Measurements from ENCODE around the gene ZFP57. TPM values are rescaled to one million over a fixed set of nuclear protein-coding genes. Genes with fewer than 3 reads are reported as not detected.

Gene ZFP57
- total RNA-seq, 4 donors from 2014 or later = 0.16 TPM; not detected in 3

GRCh38 chr6:29633534-29633905, 47.4 kb downstream of the ZFP57 start:
- Histone ChIP-seq H3K27ac (peak overlapping the region; percentile 51 to 78 (median 76)), H3K4me3 (peak overlapping the region; percentile 60 to 79 (median 74)), H3K9me3 (no peaks in the 10 kb centered on the region), H3K27me3 (peaks cover 35 to 46% (median 35%) of the 10 kb centered on the region in 3 donors), H3K4me1 (peaks cover 4 to 11% of the 10 kb centered on the region in 2 donors), H3K36me3 (no peaks in the 10 kb centered on the region)
- intact Hi-C loops (cut with DNase I; ENCODE audit: low total_unique reads) = no loop called here
- peak in 1 of 2 donors; percentile 16 for ATAC-seq
- DNase-seq = no peak
- in situ Hi-C loops (cut with MboI; ENCODE audit: low sequenced_read_pairs in 4 of 4) = no loop called here
- TF ChIP-seq, protein P1, sequence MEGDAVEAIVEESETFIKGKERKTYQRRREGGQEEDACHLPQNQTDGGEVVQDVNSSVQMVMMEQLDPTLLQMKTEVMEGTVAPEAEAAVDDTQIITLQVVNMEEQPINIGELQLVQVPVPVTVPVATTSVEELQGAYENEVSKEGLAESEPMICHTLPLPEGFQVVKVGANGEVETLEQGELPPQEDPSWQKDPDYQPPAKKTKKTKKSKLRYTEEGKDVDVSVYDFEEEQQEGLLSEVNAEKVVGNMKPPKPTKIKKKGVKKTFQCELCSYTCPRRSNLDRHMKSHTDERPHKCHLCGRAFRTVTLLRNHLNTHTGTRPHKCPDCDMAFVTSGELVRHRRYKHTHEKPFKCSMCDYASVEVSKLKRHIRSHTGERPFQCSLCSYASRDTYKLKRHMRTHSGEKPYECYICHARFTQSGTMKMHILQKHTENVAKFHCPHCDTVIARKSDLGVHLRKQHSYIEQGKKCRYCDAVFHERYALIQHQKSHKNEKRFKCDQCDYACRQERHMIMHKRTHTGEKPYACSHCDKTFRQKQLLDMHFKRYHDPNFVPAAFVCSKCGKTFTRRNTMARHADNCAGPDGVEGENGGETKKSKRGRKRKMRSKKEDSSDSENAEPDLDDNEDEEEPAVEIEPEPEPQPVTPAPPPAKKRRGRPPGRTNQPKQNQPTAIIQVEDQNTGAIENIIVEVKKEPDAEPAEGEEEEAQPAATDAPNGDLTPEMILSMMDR (IDR thresholded peaks at IDR 0.05 in 4 of 5, conservative IDR thresholded peaks at IDR 0.05 in 1 of 5) = no peak
- TF ChIP-seq POLR2A (IDR thresholded peaks at IDR 0.05) = no peak

GRCh38 chr6:29632789-29633533, 48.0 kb downstream of the ZFP57 start, which contains the start of gene GABBR1:
Gene GABBR1 (minus strand): TSS chr6:29633183. CDS start chr6:29632385, 798 bp downstream.
- intact Hi-C loops (cut with DNase I; ENCODE audit: low total_unique reads) = no loop called here
- TF ChIP-seq POLR2A (IDR thresholded peaks at IDR 0.05) = peak; percentile 14 to 30
- TF ChIP-seq, protein P1 (IDR thresholded peaks at IDR 0.05 in 4 of 5, conservative IDR thresholded peaks at IDR 0.05 in 1 of 5) = no peak
- peak within 1 kb of the TSS; percentile 51 to 78 (median 76) for H3K27ac ChIP-seq
- peak; percentile 74 to 78 for ATAC-seq
- H3K4me1 ChIP-seq = peaks cover 4 to 15% of the 10 kb centered on the region in 2 donors
- no peaks in the 10 kb centered on the region for H3K9me3 ChIP-seq
- H3K27me3 ChIP-seq = peaks cover 35 to 49% (median 37%) of the 10 kb centered on the region in 3 donors
- H3K36me3 ChIP-seq = no peaks in the 10 kb centered on the region
- peak; percentile 51 to 60 for DNase-seq
- in situ Hi-C loops (cut with MboI; ENCODE audit: low sequenced_read_pairs in 4 of 4) = no loop called here
- H3K4me3 ChIP-seq = peak within 1 kb of the TSS; percentile 60 to 79 (median 74)

GRCh38 chr6:29631860-29632731, 48.9 kb downstream of the ZFP57 start:
- peak overlapping the region; percentile 60 to 79 (median 74) for H3K4me3 ChIP-seq
- H3K27ac ChIP-seq = peak overlapping the region; percentile 51 to 78 (median 76)
- H3K4me1 ChIP-seq = peaks cover 4 to 22% of the 10 kb centered on the region in 2 donors
- ATAC-seq = peak; percentile 5 to 30
- DNase-seq = peak; percentile 12 to 24
- intact Hi-C loops (cut with DNase I; ENCODE audit: low total_unique reads) = no loop called here
- in situ Hi-C loops (cut with MboI; ENCODE audit: low sequenced_read_pairs in 4 of 4) = no loop called here
- no peaks in the 10 kb centered on the region for H3K36me3 ChIP-seq
- peaks cover 39 to 56% (median 44%) of the 10 kb centered on the region in 3 donors for H3K27me3 ChIP-seq
- no peaks in the 10 kb centered on the region for H3K9me3 ChIP-seq
- no peak for TF ChIP-seq POLR2A (IDR thresholded peaks at IDR 0.05)
- TF ChIP-seq, protein P1 (IDR thresholded peaks at IDR 0.05 in 4 of 5, conservative IDR thresholded peaks at IDR 0.05 in 1 of 5) = no peak

GRCh38 chr6:29631209-29631810, 49.6 kb downstream of the ZFP57 start:
- TF ChIP-seq, protein P1 (IDR thresholded peaks at IDR 0.05 in 4 of 5, conservative IDR thresholded peaks at IDR 0.05 in 1 of 5) = no peak
- TF ChIP-seq POLR2A (IDR thresholded peaks at IDR 0.05) = no peak
- intact Hi-C loops (cut with DNase I; ENCODE audit: low total_unique reads) = no loop called here
- Histone ChIP-seq H3K27me3 (peaks cover 41 to 59% (median 46%) of the 10 kb centered on the region in 3 donors), H3K9me3 (no peaks in the 10 kb centered on the region), H3K27ac (no peak overlapping the region), H3K4me3 (peak overlapping the region in 2 of 4 donors; percentile 60 to 69), H3K36me3 (no peaks in the 10 kb centered on the region), H3K4me1 (peaks cover 4 to 22% of the 10 kb centered on the region in 2 donors)
- ATAC-seq = no peak
- in situ Hi-C loops (cut with MboI; ENCODE audit: low sequenced_read_pairs in 4 of 4) = no loop called here
- DNase-seq = no peak
